Tibial nerve (tissue), 4 donors: ENCODE measurements around the gene PUS7. TPM values are rescaled to one million over a fixed set of nuclear protein-coding genes. Genes with fewer than 3 reads are reported as not detected.
A peak's percentile ranks its signal among the peaks of the same experiment; 100 is the strongest.
"Not testable (repeated sequence)": the region's sequence is repeated elsewhere in the genome, so short reads cannot be mapped to it uniquely, and the experiment has no call there.

ENCODE experiments used
- DNase-seq, 2 donors: peaks; one replicate each; pipeline ENCODE4 v3.0.0-alpha.2; 2019; ENCODE audit warnings: low spot score in 2 of 2
- H3K27ac ChIP-seq, 4 donors: fragments of 200-600 bp; sonication (generic) in 3 of 4; one replicate each; pipeline ENCODE4 v1.5.1; 2017 to 2019; ENCODE audit warnings: mild to moderate bottlenecking in 1 of 4
- H3K27me3 ChIP-seq, 2 donors: fragments of 200-600 bp; sonication (generic) in 1 of 2; one replicate each; pipeline versions ENCODE4 v1.5.1 to v1.6.0; 2017 to 2019
- H3K36me3 ChIP-seq, 3 donors: fragments of 200-600 bp; sonication (generic); one replicate each; pipeline ENCODE4 v1.5.1; 2018 to 2019
- H3K4me1 ChIP-seq, 4 donors: fragments of 200-600 bp; sonication (generic) in 3 of 4; one replicate each; pipeline ENCODE4 v1.5.1; 2017 to 2019
- H3K4me3 ChIP-seq, 4 donors: fragments of 200-600 bp; sonication (generic) in 3 of 4; one replicate each; pipeline ENCODE4 v1.5.1; 2017 to 2019; ENCODE audit warnings: mild to moderate bottlenecking in 1 of 4, moderate library complexity in 1 of 4
- H3K9me3 ChIP-seq, 4 donors: fragments of 200-600 bp; sonication (generic) in 3 of 4; one replicate each; pipeline ENCODE4 v1.5.1; 2017 to 2019
- EP300 ChIP-seq, 2 donors: sonication (generic); formaldehyde crosslinking; IDR thresholded peaks; one replicate each; pipeline ENCODE4 v1.6.1; 2017; ENCODE audit warnings: antibody characterized with exemption in 2 of 2, mild to moderate bottlenecking in 1 of 2
- POLR2A ChIP-seq, 2 donors: fragments of 450-650 bp; IDR thresholded peaks; one replicate each; pipeline ENCODE4 v1.6.1; 2017; ENCODE audit warnings: antibody characterized with exemption in 2 of 2, mild to moderate bottlenecking in 2 of 2, moderate library complexity in 2 of 2
- WGBS, 2 donors: methylation state at CpG; one replicate each; pipeline ENCODE4 v1.1.5; 2018; 5-methylcytosine and 5-hydroxymethylcytosine counted together
- total RNA-seq, 4 donors: library from RNA; depleted of rRNA; stranded (reverse); fragments of >200 nt; gene quantifications; one replicate each; pipeline ENCODE4 v1.1.0, GENCODE V29; 2016
- TF ChIP-seq, protein P1 (sequence below), 5 experiments: fragments of 200-600 bp in 3 of 5; fragments of 450-650 bp in 2 of 5; sonication (generic) in 3 of 5; IDR thresholded peaks; one replicate each; pipeline ENCODE4 v1.5.1; 2016 to 2019; ENCODE audit warnings: antibody characterized with exemption in 5 of 5, mild to moderate bottlenecking in 3 of 5, moderate library complexity in 2 of 5

Gene PUS7
- total RNA-seq, 4 donors from 2014 or later = 7.9 to 15.9 (median 15.4) TPM

GRCh38 chr7:105538339-105538738 is 16.3 kb upstream of the PUS7 start:
- DNase-seq = no peak
- H3K9me3 ChIP-seq = no peaks in the 10 kb centered on the region
- H3K36me3 ChIP-seq = peaks cover 0 to 73% (median 3%) of the 10 kb centered on the region in 3 donors
- H3K27ac ChIP-seq = no peak overlapping the region
- H3K4me3 ChIP-seq = no peak overlapping the region
- 71 to 73% methylated on average over 2 of the region's 2 CpGs for WGBS, 2 donors
- no peak for TF ChIP-seq POLR2A (IDR thresholded peaks at IDR 0.05)
- TF ChIP-seq EP300 (IDR thresholded peaks at IDR 0.05) = no peak
- TF ChIP-seq, protein P1, sequence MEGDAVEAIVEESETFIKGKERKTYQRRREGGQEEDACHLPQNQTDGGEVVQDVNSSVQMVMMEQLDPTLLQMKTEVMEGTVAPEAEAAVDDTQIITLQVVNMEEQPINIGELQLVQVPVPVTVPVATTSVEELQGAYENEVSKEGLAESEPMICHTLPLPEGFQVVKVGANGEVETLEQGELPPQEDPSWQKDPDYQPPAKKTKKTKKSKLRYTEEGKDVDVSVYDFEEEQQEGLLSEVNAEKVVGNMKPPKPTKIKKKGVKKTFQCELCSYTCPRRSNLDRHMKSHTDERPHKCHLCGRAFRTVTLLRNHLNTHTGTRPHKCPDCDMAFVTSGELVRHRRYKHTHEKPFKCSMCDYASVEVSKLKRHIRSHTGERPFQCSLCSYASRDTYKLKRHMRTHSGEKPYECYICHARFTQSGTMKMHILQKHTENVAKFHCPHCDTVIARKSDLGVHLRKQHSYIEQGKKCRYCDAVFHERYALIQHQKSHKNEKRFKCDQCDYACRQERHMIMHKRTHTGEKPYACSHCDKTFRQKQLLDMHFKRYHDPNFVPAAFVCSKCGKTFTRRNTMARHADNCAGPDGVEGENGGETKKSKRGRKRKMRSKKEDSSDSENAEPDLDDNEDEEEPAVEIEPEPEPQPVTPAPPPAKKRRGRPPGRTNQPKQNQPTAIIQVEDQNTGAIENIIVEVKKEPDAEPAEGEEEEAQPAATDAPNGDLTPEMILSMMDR (IDR thresholded peaks at IDR 0.05) = no peak
- H3K27me3 ChIP-seq = no peaks in the 10 kb centered on the region
- H3K4me1 ChIP-seq = peaks cover 0 to 15% (median 3%) of the 10 kb centered on the region in 4 donors

DNA sequence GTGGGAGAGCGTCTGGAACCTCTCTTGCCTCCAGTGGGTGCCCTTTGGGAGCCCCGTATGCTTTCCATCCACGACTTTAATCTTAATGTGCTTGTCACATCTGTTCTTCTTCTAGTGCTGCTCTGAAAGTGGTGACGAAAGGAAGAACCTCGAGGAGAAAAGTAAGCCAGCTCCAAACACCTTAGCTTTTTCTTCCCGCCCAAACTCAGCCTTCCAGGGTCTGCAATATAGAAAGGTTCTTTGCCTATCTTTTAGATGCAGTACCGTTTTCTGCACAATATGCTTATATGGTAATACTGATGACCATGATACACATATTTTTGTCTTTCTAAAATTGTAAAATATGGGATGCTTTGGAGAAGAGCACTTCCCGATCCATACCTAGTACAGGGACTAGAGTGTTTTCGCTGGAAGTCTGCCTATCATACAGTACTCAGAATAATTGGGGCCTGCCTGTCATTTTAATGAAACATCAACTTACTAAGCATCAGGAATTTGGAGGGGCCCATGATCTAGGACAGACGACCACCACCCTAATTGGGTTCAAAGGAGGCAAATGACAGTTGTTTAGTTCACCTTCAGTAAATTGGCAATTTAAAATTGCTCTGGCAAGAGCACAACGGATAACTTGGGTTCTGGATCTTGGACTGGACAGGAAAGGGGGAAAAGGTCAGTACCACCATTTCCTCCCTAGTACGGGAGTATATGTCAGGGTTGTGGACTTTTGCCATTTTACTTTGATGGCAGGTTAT is 10.8 kb upstream of the PUS7 start:
- H3K9me3 ChIP-seq = no peaks in the 10 kb centered on the region
- peak overlapping the region in 3 of 4 donors; percentile 71 to 92 (median 91) for H3K27ac ChIP-seq
- WGBS, 2 donors = 36 to 42% methylated on average over 12 of the region's 12 CpGs
- H3K4me3 ChIP-seq = peak overlapping the region; percentile 63 to 97 (median 88)
- no peaks in the 10 kb centered on the region for H3K27me3 ChIP-seq
- TF ChIP-seq, protein P1 (IDR thresholded peaks at IDR 0.05) = no peak
- DNase-seq = no peak
- peaks cover 0 to 30% (median 11%) of the 10 kb centered on the region in 4 donors for H3K4me1 ChIP-seq
- H3K36me3 ChIP-seq = peaks cover 0 to 19% (median 0%) of the 10 kb centered on the region in 3 donors

DNA sequence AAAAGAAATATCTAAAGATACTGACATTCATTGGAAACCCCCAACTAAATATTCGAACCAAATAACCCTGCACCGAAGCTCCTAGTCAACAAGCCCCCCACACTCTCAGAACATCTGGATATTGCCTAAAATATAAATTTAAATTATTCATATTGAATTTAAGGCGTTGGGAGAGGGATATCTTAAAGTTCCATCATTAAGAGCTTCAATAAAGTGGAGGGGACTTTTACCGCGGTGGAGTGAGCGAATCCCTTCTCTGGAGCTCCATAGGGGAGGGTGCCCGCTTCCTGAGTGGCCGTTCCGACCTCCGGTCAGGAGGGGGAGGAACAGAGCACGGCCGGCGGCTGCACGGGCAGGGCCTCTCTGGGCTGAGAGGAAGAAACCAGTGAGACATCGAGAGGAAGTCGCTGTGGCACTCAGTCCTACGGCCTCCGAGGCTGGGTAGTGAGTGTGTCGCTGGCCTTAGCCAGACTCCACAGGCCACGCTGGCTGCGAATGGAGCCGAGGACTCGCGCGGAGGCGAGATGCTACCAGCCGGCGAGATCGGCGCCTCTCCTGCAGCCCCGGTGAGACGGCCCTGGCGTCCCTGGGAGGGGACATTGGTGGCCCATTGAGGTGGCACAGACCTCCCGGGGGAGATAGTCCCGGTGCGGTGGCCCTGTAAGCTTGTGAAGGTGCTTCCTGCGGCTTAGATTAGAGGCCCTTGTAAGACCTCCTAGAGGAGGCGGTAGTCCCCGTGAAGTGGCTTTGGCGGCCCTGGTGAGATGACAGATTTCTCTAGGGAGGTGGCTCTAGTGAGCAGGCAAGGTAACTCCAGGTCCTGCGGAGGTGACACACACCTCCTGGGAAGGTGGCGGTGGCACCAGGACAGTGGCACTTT is 10.0 kb upstream of the PUS7 start, which contains the start of gene RINT1:
RINT1 (plus strand) TSS at position 410 of the 880 bp plus-strand sequence; CDS start at position 525, 115 bp downstream.
- peak within 1 kb of the TSS; percentile 62 to 92 (median 81) for H3K27ac ChIP-seq
- DNase-seq = peak; percentile 73 to 83
- H3K9me3 ChIP-seq = no peaks in the 10 kb centered on the region
- H3K27me3 ChIP-seq = no peaks in the 10 kb centered on the region
- peaks cover 0 to 10% (median 0%) of the 10 kb centered on the region in 3 donors for H3K36me3 ChIP-seq
- 3% methylated on average over 29 to 42 of the region's 42 CpGs for WGBS, 2 donors
- peak; percentile 13 to 51 for TF ChIP-seq POLR2A (IDR thresholded peaks at IDR 0.05)
- peak; percentile 9 to 86 for TF ChIP-seq EP300 (IDR thresholded peaks at IDR 0.05)
- TF ChIP-seq, protein P1 (IDR thresholded peaks at IDR 0.05) = peak; percentile 47 to 91 (median 71)
- peaks cover 0 to 30% (median 11%) of the 10 kb centered on the region in 4 donors for H3K4me1 ChIP-seq
- H3K4me3 ChIP-seq = peak within 1 kb of the TSS; percentile 63 to 97 (median 88)

GRCh38 chr7:105530546-105530945 is 8.5 kb upstream of the PUS7 start:
- Histone ChIP-seq H3K27me3 (no peaks in the 10 kb centered on the region), H3K27ac (no peak overlapping the region), H3K9me3 (no peaks in the 10 kb centered on the region), H3K36me3 (no peaks in the 10 kb centered on the region), H3K4me1 (peaks cover 0 to 30% (median 11%) of the 10 kb centered on the region in 4 donors), H3K4me3 (no peak overlapping the region)
- TF ChIP-seq EP300 (IDR thresholded peaks at IDR 0.05) = no peak
- no peak for DNase-seq
- WGBS, 2 donors = 96% methylated on average over 20 of the region's 20 CpGs

DNA sequence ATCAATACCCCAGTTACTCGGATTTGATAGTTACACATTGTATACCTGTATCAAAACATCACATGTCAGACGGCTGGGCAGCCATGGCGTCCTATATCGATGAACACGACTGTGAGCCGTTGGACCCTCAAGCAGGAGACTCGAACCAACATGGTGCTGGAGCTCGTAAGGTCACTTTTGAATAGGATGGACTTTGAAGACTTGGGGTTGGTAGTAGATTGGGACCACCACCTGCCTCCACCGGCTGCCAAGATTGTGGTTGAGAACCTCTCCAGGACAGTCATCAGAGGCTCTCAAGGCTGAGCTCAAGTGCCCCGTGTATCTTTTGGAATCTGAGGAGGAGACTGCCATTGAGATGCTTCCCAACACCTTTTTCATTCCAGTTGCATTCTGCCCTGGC is 8.1 kb upstream of the PUS7 start:
- Histone ChIP-seq H3K36me3 (no peaks in the 10 kb centered on the region), H3K27ac (no peak overlapping the region), H3K27me3 (no peaks in the 10 kb centered on the region), H3K4me3 (no peak overlapping the region), H3K9me3 (no peaks in the 10 kb centered on the region), H3K4me1 (peaks cover 0 to 30% (median 11%) of the 10 kb centered on the region in 4 donors)
- no peak for DNase-seq
- 92 to 94% methylated on average over 10 of the region's 10 CpGs for WGBS, 2 donors
- TF ChIP-seq, protein P1 (IDR thresholded peaks at IDR 0.05) = no peak
- no peak for TF ChIP-seq EP300 (IDR thresholded peaks at IDR 0.05)
- TF ChIP-seq POLR2A (IDR thresholded peaks at IDR 0.05) = no peak

- WGBS, 2 donors = 90 to 97% methylated on average over 5 of the region's 5 CpGs
- not testable (repeated sequence) for H3K36me3 ChIP-seq
These were observed 5.7 kb upstream of the PUS7 start for GRCh38 chr7:105527737-105528136.

More at GRCh38 chr7:105527737-105528136, 5.7 kb upstream of the PUS7 start:
- not testable (repeated sequence) for H3K9me3 ChIP-seq, DNase-seq, H3K27me3 ChIP-seq, H3K4me3 ChIP-seq, H3K27ac ChIP-seq
- H3K4me1 ChIP-seq = peaks cover 0 to 15% (median 3%) of the 10 kb centered on the region in 4 donors
